K562 (cell line): ENCODE measurements around the gene BTAF1. TPM values are rescaled to one million over a fixed set of nuclear protein-coding genes. Genes with fewer than 3 reads are reported as not detected.

Source experiments
- CEBPB ChIP-seq: fragments of 450-650 bp; IDR thresholded peaks from 2 replicates; pipeline ENCODE4 v1.6.1; 2016; ENCODE audit warnings: missing genetic modification characterization, missing compliant biosample characterization
- CHD2 ChIP-seq: IDR thresholded peaks from 2 replicates; pipeline ENCODE4 v1.6.1; 2011; ENCODE audit warnings: low read depth, low read length
- FOXK2 ChIP-seq, 2 experiments: fragments of 450-650 bp; IDR thresholded peaks in 1 of 2; conservative IDR thresholded peaks in 1 of 2; 2 replicates each; pipeline ENCODE4 v1.6.1; 2016; ENCODE audit warnings: low read depth in 2 of 2, mild to moderate bottlenecking in 1 of 2
- HBP1 ChIP-seq: fragments of 450-650 bp; formaldehyde crosslinking; IDR thresholded peaks from 2 replicates; pipeline ENCODE4 v1.4.0; 2022; ENCODE audit warnings: missing genetic modification characterization
- KAT7 ChIP-seq: sonication (generic); formaldehyde crosslinking; IDR thresholded peaks from 2 replicates; pipeline ENCODE4 v1.8.0; 2022; ENCODE audit warnings: missing genetic modification reagents, mild to moderate bottlenecking, borderline replicate concordance
- MEF2A ChIP-seq: IDR thresholded peaks from 2 replicates; pipeline ENCODE4 v1.6.1; 2011; ENCODE audit warnings: low read depth, mild to moderate bottlenecking, low read length, moderate library complexity; ENCODE audit not compliant: control insufficient read depth
- PCBP1 ChIP-seq: fragments of 200-400 bp; formaldehyde crosslinking; IDR thresholded peaks from 2 replicates; pipeline ENCODE4 v1.6.1; 2018; ENCODE audit warnings: mild to moderate bottlenecking, low read depth, low read length; ENCODE audit not compliant: poor library complexity, severe bottlenecking
- RBM22 ChIP-seq: fragments of 200-400 bp; formaldehyde crosslinking; IDR thresholded peaks from 2 replicates; pipeline ENCODE4 v1.6.1; 2018; ENCODE audit warnings: low read length, low read depth; ENCODE audit not compliant: poor library complexity, severe bottlenecking
- RREB1 ChIP-seq: fragments of 250-450 bp; sonication (Bioruptor Pico); IDR thresholded peaks from 2 replicates; pipeline ENCODE4 v1.4.0; 2020
- SRSF1 ChIP-seq: fragments of 200-400 bp; formaldehyde crosslinking; IDR thresholded peaks from 2 replicates; pipeline ENCODE4 v1.6.1; 2017; ENCODE audit warnings: mild to moderate bottlenecking, low read depth, low read length, moderate library complexity
- TRIM24 ChIP-seq, 2 experiments: fragments of 450-650 bp; IDR thresholded peaks; 2 replicates each; pipeline ENCODE4 v1.6.1; 2016
- USF1 ChIP-seq: sonication (generic); formaldehyde crosslinking; IDR thresholded peaks from 2 replicates; pipeline ENCODE4 v1.9.0; 2022; ENCODE audit warnings: mild to moderate bottlenecking, missing genetic modification reagents
- ZHX1 ChIP-seq: fragments of 150-350 bp; conservative IDR thresholded peaks from 2 replicates; pipeline ENCODE4 v1.6.1; 2014; ENCODE audit warnings: low read length
- ZNF232 ChIP-seq: sonication (generic); formaldehyde crosslinking; IDR thresholded peaks from 2 replicates; pipeline ENCODE4 v1.8.0; 2022; ENCODE audit warnings: mild to moderate bottlenecking, missing genetic modification reagents
- ZNF324 ChIP-seq: fragments of 250-450 bp; sonication (Bioruptor Pico); IDR thresholded peaks from 2 replicates; pipeline ENCODE4 v1.4.0; 2020; ENCODE audit warnings: mild to moderate bottlenecking
- ZNF699 ChIP-seq: fragments of 250-450 bp; sonication (Bioruptor Pico); IDR thresholded peaks from 2 replicates; pipeline ENCODE4 v1.8.0; 2021; ENCODE audit warnings: mild to moderate bottlenecking, moderate library complexity; ENCODE audit not compliant: insufficient replicate concordance
- ZNF79 ChIP-seq: fragments of 250-450 bp; sonication (Bioruptor Pico); IDR thresholded peaks from 2 replicates; pipeline ENCODE4 v1.4.0; 2020; ENCODE audit warnings: low read depth, mild to moderate bottlenecking, moderate library complexity
- polyA plus RNA-seq, 8 experiments: library from polyadenylated mRNA; depleted of rRNA in 4 of 8; stranded (reverse) in 5 of 8; unstranded in 3 of 8; fragments of >200 nt; fragmentation: Nextera tagmentation in 2 of 8; fragmentation: Illumina TruSeq in 1 of 8; extraction: Ambion mirVana in 2 of 8; extraction: Trizol in 1 of 8; gene quantifications; 2 replicates each; pipeline versions ENCODE4 v1.2.1 to v1.2.3, GENCODE V29; 2011 to 2014; ENCODE audit warnings: inconsistent platforms in 1 of 8, missing spikeins in 1 of 8
- total RNA-seq, 7 experiments: library from RNA; depleted of rRNA in 6 of 7; stranded (reverse); fragments of >200 nt in 6 of 7; fragmentation: Illumina TruSeq in 2 of 7; extraction: Trizol in 2 of 7; gene quantifications; 2 replicates each; pipeline versions ENCODE4 v1.2.1 to v1.2.3, GENCODE V29; 2011 to 2021; ENCODE audit warnings: low replicate concordance in 1 of 7

Gene BTAF1
- total and polyA plus RNA-seq, 9 of the 15 experiments (the other 6 are each of a cell fraction or from before 2014, with no cell fraction given), result 6.6 to 70.7 (median 30.5) TPM

- no peak for TF ChIP-seq RREB1 (CRISPR knock-in tag)
- no peak for TF ChIP-seq RBM22
- no peak for TF ChIP-seq TRIM24 (IDR thresholded peaks at IDR 0.05)
- peak; percentile 48 for TF ChIP-seq PCBP1
- TF ChIP-seq FOXK2 (conservative IDR thresholded peaks at IDR 0.05 in 1 of 2, IDR thresholded peaks at IDR 0.05 in 1 of 2; ENCODE audit: low read depth in 2 of 2), result no peak
- no peak for TF ChIP-seq ZNF699
- no peak for TF ChIP-seq ZNF232 (CRISPR knock-in tag)
- no peak for TF ChIP-seq CEBPB (tag)
- TF ChIP-seq USF1, result no peak
- TF ChIP-seq HBP1 (CRISPR knock-in tag), result no peak
- TF ChIP-seq KAT7, result no peak
- TF ChIP-seq ZHX1, result no peak
- no peak for TF ChIP-seq ZNF79 (CRISPR knock-in tag)
- no peak for TF ChIP-seq MEF2A
- TF ChIP-seq ZNF324 (CRISPR knock-in tag), result no peak
- no peak for TF ChIP-seq CHD2
- no peak for TF ChIP-seq SRSF1
These were observed 15.0 kb upstream of the BTAF1 start (continued) for GRCh38 chr10:91908337-91909116.
